GM21529 (cell line): ENCODE data around the gene PIP4K2C.
A peak's percentile ranks its signal among the peaks of the same experiment; 100 is the strongest.
"Not testable (repeated sequence)": the region's sequence is repeated elsewhere in the genome, so short reads cannot be mapped to it uniquely, and the experiment has no call there.

Experiments
- ATAC-seq: cut with Tn5 transposase; IDR thresholded peaks from one replicate; pipeline ENCODE4 v1.9.1; 2021; ENCODE audit not compliant: unreplicated experiment

PIP4K2C gene

GRCh38 chr12:57584050-57584449 lies 6.9 kb upstream of the PIP4K2C start:
- ATAC-seq = no peak

GRCh38 chr12:57584690-57585089 lies 6.3 kb upstream of the PIP4K2C start:
- no peak for ATAC-seq

GRCh38 chr12:57585156-57585555 lies 5.8 kb upstream of the PIP4K2C start:
- no peak for ATAC-seq

GRCh38 chr12:57586128-57586527 lies 4.9 kb upstream of the PIP4K2C start:
- ATAC-seq = no peak

GRCh38 chr12:57586832-57587429 lies 4.1 kb upstream of the PIP4K2C start:
- ATAC-seq = no peak

- ATAC-seq = not testable (repeated sequence)
Observed at GRCh38 chr12:57588951-57589610, 1.9 kb upstream of the PIP4K2C start.

- no peak for ATAC-seq
Observed at GRCh38 chr12:57590479-57590863, 521 bp upstream of the PIP4K2C start.

- ATAC-seq = peak; percentile 7
Observed at GRCh38 chr12:57591782-57592325, 862 bp downstream of the PIP4K2C start.

GRCh38 chr12:57592551-57593165 lies 1.7 kb downstream of the PIP4K2C start:
- ATAC-seq = no peak

- ATAC-seq = no peak
Observed at GRCh38 chr12:57593187-57593586, 2.2 kb downstream of the PIP4K2C start.

GRCh38 chr12:57600395-57600794 lies 9.4 kb downstream of the PIP4K2C start:
- ATAC-seq = no peak

- ATAC-seq = no peak
Observed at GRCh38 chr12:57602544-57602943, 11.6 kb downstream of the PIP4K2C start.

GRCh38 chr12:57603324-57603723 lies 12.3 kb downstream of the PIP4K2C start:
- no peak for ATAC-seq

- no peak for ATAC-seq
Observed at GRCh38 chr12:57603815-57604453, 12.9 kb downstream of the PIP4K2C start.

- no peak for ATAC-seq
Observed at GRCh38 chr12:57604454-57604991, 13.5 kb downstream of the PIP4K2C start, which contains the start of gene DTX3. Gene DTX3, plus strand, starts transcription at chr12:57604824. Its CDS starts 1,694 bp downstream, at chr12:57606518.

- no peak for ATAC-seq
Observed at GRCh38 chr12:57604992-57605810, 14.2 kb downstream of the PIP4K2C start.

- no peak for ATAC-seq
Observed at GRCh38 chr12:57605811-57606311, 14.9 kb downstream of the PIP4K2C start.

- no peak for ATAC-seq
Observed at GRCh38 chr12:57606399-57606798, 15.4 kb downstream of the PIP4K2C start.

- ATAC-seq = no peak
Observed at GRCh38 chr12:57606821-57607220, 15.8 kb downstream of the PIP4K2C start.

- ATAC-seq = no peak
Observed at GRCh38 chr12:57607958-57608663, 17.1 kb downstream of the PIP4K2C start.
